Measurements from ENCODE around the gene DMRT2.

The DMRT2 gene

GRCh38 chr9:1047591-1048230, 2.4 kb upstream of the DMRT2 start:
- DNase-seq: no peak

GRCh38 chr9:1048231-1048619, 1.9 kb upstream of the DMRT2 start:
- DNase-seq: no peak

DNA sequence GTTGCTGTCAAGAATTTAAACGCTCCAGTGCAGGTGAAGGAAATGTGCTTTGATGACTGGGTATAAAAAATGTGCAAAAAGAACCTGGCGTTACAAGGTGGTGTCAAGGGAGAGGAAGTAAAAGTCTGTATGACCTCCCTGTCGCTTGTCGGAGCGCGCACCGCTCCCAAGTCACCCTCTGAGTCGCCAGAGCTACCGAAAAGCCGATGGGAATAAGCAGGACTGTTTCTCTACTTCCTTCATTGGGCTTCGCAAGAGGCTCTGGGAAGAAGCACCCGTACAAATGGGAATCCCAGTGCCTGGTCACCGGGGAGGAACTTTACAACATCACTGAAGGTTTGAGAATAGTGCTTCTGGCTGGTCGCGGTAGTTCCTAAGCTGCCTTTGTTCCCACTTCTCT, 1.3 kb upstream of the DMRT2 start:
- DNase-seq: no peak

DNA sequence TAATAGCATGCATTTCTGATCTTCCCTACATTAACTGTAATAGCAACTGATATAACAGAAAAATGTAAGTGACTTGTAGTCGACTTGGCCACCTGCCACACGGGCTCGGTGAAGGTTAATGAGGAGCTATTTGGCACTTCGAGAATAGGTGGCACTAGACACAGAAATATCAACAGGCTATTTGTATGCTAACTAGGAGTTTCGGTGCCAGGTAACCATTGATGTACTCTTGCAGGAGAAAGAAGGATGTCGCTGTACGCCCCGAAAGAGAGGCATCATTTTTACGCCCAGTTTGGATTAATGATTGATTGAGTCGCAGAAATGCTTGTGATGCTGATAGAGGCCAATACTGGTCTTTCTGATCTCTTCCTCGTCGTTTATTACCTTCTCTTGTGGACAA, 516 bp upstream of the DMRT2 start:
- DNase-seq: no peak

GRCh38 chr9:1051210-1051583, 1.0 kb downstream of the DMRT2 start:
- DNase-seq: no peak

DNA sequence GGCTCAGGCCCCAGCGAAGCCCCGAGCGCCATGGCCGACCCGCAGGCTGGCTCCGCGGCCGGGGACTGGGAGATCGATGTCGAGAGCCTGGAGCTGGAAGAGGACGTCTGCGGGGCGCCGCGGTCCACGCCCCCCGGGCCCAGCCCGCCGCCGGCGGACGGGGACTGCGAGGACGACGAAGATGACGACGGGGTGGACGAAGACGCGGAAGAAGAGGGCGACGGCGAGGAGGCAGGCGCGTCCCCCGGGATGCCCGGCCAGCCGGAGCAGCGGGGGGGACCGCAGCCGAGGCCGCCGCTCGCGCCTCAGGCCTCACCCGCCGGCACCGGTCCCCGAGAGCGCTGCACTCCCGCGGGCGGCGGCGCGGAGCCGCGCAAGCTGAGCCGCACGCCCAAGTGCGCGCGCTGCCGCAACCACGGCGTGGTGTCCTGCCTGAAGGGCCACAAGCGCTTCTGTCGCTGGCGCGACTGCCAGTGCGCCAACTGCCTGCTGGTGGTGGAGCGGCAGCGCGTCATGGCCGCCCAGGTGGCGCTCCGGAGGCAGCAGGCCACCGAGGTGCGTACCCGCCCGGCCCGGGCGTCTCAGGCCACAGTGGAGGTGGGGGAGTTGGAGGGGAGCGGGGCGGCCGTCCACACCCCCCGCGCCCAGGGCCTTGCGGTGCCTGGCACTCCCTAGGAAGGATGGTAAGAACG, 1.6 kb downstream of the DMRT2 start:
- no peak for DNase-seq

GRCh38 chr9:1052365-1053281, 2.5 kb downstream of the DMRT2 start:
- DNase-seq: no peak

DNA sequence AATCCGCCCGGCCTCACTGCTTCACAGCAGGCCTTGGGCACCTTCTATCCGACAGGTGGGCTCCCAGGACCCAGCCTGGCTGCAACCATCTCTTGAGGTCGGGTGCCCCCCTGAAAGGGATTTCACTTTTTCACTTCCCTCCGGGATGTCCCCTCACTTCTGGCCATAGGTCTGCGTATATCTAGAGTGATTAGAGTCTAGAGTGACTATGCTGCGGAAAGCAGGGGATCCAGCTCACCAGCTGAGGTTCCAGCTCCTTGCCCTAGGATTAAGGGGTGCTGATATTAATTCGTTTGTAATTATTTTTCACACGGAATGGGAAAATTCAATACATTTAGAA, 3.1 kb downstream of the DMRT2 start:
- no peak for DNase-seq

- no peak for DNase-seq
Observed at GRCh38 chr9:1053986-1054425, 3.8 kb downstream of the DMRT2 start.

DNA sequence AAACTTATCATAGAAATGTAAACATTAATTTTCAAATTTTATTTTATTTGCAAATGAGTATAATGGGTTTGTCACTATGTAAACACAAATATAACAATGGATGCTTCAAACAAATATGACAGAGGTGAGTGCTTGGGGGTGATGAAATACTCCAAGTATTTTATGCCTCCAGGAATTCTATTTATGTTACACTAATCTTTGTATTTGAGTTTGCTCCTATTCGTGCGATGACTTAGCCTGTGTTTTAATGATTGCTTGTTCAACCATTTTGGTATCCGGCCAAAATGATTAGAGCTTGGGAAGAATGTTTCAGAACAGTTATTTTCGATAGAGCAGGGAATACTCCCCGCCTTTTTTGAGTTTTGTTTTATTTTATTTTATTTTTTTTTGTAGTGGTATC, 5.0 kb downstream of the DMRT2 start:
- DNase-seq: no peak

DNA sequence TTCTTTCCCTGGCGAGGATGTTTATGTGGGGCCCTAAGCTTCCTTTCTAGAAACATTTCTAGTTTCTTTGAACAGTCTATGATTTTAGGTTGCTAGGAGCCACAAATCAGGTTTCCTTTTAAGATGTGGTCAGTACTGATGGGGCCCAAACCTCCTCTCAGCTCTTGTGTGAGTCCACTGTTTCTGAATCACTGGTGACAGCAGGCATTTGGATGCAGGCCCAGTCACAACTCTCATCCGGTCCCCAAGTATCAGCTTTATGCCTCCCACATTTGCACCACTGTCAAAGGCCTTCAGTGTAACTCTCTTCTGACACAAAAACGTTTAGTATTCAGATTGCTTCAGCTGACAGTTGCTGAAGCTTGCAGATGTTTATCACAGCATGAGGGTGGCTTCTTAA, 7.8 kb downstream of the DMRT2 start:
- DNase-seq: no peak

DNA sequence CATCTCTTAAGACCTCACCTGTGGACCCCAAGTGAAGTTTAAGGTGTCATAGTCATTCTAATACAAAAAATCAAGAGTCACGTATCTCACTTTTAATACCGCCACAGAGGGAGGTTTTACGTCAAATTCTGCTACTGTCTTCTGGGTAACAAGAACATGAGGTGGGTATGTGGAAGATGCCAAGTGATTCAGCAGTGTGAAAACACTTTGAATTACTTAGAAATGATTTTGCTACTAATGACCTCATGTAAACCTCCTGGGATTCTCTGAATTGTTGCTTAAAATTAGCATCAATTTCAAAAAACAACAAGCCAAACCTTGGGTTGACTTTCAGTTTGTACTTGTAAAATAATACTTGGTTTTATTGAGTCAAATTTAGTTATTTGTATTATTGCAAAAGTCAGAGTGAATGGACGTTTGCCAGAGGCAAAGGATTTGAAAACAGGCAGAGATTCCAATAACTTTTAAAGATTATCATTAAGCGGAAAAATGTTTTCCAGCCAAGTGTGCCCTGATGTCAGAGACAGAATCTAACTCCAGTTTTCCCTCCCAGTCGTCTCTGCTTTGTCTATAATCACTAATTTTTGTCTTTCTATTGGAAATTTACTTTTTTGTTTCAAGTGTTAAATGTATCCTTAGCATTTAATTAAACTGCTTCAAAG, 8.8 kb downstream of the DMRT2 start:
- DNase-seq: no peak

GRCh38 chr9:1065130-1065529, 15.0 kb downstream of the DMRT2 start:
- DNase-seq: no peak

GRCh38 chr9:1070692-1071091, 20.5 kb downstream of the DMRT2 start:
- no peak for DNase-seq

DNA sequence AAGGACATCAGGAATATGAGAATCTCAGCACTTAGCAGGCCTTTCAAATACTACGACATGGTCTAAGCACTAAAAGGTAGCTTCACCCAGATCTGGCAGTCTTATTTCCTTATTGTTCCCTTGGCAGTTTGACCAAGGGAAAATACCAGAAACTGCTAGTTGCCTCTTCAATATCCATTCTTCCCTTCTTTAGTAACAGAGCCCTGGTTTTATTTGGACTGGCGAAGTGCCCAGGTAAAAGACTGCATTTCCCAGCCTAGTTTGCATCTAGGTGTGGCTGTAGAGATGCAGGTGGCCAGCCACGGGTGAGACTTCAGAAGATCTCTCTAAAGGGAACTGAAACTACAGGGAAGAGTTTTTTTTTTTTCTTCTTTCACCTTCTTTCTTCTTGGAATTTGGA, 21.6 kb downstream of the DMRT2 start:
- DNase-seq: no peak

DNA sequence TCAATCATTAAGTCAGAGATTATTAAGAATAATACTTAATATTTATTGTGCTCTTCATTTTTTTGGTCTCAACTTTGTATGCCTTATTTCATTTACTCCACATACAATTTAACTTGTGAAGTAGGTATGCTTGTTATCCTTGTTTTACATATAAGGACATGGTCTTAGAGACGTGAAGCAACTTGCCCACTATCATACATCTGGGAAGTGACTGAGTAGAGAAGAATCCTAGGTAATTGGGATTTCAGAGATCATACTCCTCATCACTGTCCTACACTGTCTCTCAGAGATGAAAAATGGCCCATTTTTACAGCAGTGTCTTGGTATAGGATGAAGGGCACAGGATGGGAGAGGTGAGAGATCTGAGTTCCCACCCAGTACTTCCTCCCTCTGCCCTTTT, 23.3 kb downstream of the DMRT2 start:
- DNase-seq: no peak

DNA sequence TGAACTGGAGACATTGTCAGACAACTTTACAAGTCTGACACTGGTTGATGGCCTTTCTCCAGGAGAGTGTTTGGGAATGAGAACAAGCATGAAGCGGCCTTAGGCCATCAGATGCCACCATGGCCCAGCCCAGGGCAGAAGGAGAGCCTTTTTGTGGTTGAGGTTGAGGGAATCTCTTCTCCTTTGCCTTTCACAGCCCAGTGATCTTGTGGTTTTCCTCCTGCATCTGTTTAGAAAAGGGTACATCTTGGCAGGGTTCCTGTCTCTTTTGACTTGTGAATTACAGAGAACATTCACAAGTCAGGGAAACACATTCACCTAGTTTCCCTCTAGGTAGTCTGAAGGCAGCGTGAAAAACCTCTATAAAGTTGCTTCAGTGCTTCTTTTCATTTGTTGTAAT, 27.5 kb downstream of the DMRT2 start:
- DNase-seq: no peak

- DNase-seq: no peak
Observed at GRCh38 chr9:1083325-1083913, 33.3 kb downstream of the DMRT2 start.

- no peak for DNase-seq
Observed at GRCh38 chr9:1085086-1085485, 34.9 kb downstream of the DMRT2 start.

DNA sequence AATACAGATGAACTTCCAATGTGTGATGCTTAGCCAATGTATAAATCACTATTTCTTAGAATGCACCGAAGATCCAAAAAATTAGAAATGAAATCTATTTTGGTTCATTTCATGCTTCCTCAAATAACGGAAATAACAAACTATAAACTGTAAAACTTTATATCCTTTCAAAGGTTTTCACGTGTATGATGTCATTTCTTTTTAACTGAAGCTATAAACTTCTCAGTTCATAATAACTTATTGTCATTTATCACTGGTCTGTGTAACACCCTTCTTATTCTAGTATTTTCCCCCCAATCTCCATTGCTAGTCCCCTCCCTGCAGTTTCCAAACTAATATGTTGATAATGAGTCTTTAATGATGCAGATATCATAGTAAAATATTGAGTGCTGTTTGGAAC, 36.4 kb downstream of the DMRT2 start:
- DNase-seq: no peak

DNA sequence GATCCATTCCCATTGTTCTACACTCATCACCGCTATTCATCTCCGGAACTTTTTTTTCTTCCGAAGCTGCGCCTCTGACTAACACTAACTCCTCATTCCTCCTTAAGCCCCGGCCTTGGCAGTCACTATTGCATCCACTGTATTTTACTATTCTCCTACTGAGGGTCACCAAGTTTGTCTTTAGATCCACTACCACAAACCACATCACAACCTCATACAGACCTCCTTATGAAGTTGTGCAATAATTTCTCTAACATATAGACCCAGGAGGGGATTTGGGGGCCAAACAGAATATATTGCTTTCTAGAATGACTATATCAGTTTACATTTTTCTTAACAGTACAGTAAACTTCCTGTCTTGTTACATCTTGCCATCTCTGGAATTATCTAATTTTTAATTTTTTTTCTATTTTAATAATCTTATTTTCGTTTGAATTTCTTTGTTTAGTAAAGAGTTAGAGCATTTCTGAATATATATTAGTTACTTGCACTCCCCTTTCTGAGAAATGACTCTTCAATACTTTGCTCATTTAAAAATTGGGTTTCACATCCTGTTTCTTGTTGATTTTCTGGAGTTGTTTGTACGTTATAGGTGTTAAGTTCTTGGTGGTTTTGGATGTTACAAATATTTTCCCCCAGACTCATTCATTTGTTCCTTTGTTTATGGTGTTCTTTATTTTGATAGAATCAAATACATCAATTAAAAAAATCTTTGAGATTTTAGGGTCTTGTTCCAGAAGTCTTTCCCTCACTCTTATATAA, 37.1 kb downstream of the DMRT2 start:
- DNase-seq: no peak

- DNase-seq: no peak
Observed at GRCh38 chr9:1094749-1095148, 44.6 kb downstream of the DMRT2 start.
